HepG2 (cell line): Measurements from ENCODE around the gene CDK5RAP2.

Experiments used
- BRCA1 ChIP-seq: sonication (generic); formaldehyde crosslinking; IDR thresholded peaks from 2 replicates; pipeline ENCODE4 v1.4.0; 2020; ENCODE audit warnings: missing genetic modification reagents
- CBFB ChIP-seq: sonication (generic); formaldehyde crosslinking; IDR thresholded peaks from 2 replicates; pipeline ENCODE4 v1.4.0; 2020; ENCODE audit warnings: missing genetic modification reagents
- FOXA3 ChIP-seq: IDR thresholded peaks from 2 replicates; pipeline ENCODE4 v1.6.1; 2016; ENCODE audit warnings: missing genetic modification reagents, missing compliant biosample characterization
- MXI1 ChIP-seq: IDR thresholded peaks from 3 replicates; pipeline ENCODE4 v1.6.1; 2012; ENCODE audit warnings: low read depth, low read length, inconsistent platforms, borderline replicate concordance
- RNF2 ChIP-seq: fragments of 450-650 bp; conservative IDR thresholded peaks from 2 replicates; pipeline ENCODE4 v1.6.1; 2016; ENCODE audit warnings: low read depth
- STAT6 ChIP-seq: sonication (generic); formaldehyde crosslinking; IDR thresholded peaks from 2 replicates; pipeline ENCODE4 v1.4.0; 2020; ENCODE audit warnings: missing genetic modification reagents, mild to moderate bottlenecking, borderline replicate concordance
- ZBTB10 ChIP-seq: sonication (generic); formaldehyde crosslinking; IDR thresholded peaks from 2 replicates; pipeline ENCODE4 v1.4.0; 2020; ENCODE audit warnings: missing genetic modification reagents, borderline replicate concordance
- ZNF253 ChIP-seq: sonication (generic); formaldehyde crosslinking; IDR thresholded peaks from 2 replicates; pipeline ENCODE4 v1.8.0; 2022; ENCODE audit warnings: mild to moderate bottlenecking, missing genetic modification reagents, borderline replicate concordance
- ZSCAN29 ChIP-seq: sonication (generic); formaldehyde crosslinking; conservative IDR thresholded peaks from 2 replicates; pipeline ENCODE4 v1.4.0; 2020; ENCODE audit warnings: mild to moderate bottlenecking, missing genetic modification reagents
- ZZZ3 ChIP-seq: sonication (generic); formaldehyde crosslinking; IDR thresholded peaks from 2 replicates; pipeline ENCODE4 v1.4.0; 2020; ENCODE audit warnings: missing genetic modification reagents, mild to moderate bottlenecking, borderline replicate concordance
- TF ChIP-seq, protein P1 (sequence below): sonication (generic); formaldehyde crosslinking; conservative IDR thresholded peaks from 2 replicates; pipeline ENCODE4 v1.5.0; 2020; ENCODE audit warnings: missing genetic modification reagents
- TF ChIP-seq, protein P2 (sequence below): IDR thresholded peaks from 2 replicates; pipeline ENCODE4 v1.6.1; 2016; ENCODE audit warnings: missing compliant biosample characterization, missing genetic modification reagents, borderline replicate concordance
- TF ChIP-seq, protein P3 (sequence below): sonication (generic); formaldehyde crosslinking; IDR thresholded peaks from 2 replicates; pipeline ENCODE4 v1.5.0; 2020; ENCODE audit warnings: mild to moderate bottlenecking, missing genetic modification reagents, moderate library complexity
- TF ChIP-seq, protein P4 (sequence below): IDR thresholded peaks from 2 replicates; pipeline ENCODE4 v1.6.1; 2016

DNA sequence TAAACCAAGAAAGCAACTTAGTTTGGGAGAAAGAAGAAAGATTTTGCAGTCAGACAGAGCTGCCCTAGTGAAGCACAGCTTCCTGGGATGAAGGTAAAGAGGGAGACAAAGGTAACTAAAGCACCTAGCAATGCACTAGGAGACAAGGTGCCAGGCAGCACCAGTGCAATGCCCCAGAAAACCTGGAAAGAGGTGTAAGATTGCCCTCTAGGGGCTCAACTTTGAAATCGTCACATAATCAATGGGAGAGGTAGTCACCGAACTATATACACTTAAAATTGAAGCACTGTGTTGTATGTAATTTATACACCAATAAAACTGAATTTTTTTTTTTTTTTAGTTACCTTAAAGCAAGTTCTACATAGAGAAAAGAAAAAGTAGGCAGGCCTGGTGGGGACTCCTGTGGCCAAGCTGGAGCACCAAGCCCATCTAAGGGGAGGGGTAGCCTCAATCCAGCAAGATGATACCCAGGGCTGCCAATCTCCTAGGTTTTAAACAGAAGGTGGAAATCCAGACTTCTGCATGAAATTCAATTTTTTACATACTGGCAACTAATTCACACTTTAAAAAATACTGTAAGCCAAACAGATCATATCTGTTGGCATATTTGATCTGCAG is 48.2 kb downstream of the CDK5RAP2 start:
- TF ChIP-seq ZNF253 (CRISPR knock-in tag) (no peak), ZSCAN29 (CRISPR knock-in tag) (no peak), ZZZ3 (CRISPR knock-in tag) (no peak), RNF2 (no peak), ZBTB10 (no peak), BRCA1 (no peak), FOXA3 (no peak), CBFB (CRISPR knock-in tag) (no peak), STAT6 (no peak), MXI1 (no peak)
- TF ChIP-seq, protein P1, sequence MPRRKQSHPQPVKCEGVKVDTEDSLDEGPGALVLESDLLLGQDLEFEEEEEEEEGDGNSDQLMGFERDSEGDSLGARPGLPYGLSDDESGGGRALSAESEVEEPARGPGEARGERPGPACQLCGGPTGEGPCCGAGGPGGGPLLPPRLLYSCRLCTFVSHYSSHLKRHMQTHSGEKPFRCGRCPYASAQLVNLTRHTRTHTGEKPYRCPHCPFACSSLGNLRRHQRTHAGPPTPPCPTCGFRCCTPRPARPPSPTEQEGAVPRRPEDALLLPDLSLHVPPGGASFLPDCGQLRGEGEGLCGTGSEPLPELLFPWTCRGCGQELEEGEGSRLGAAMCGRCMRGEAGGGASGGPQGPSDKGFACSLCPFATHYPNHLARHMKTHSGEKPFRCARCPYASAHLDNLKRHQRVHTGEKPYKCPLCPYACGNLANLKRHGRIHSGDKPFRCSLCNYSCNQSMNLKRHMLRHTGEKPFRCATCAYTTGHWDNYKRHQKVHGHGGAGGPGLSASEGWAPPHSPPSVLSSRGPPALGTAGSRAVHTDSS (CRISPR knock-in tag), result no peak
- TF ChIP-seq, protein P2, sequence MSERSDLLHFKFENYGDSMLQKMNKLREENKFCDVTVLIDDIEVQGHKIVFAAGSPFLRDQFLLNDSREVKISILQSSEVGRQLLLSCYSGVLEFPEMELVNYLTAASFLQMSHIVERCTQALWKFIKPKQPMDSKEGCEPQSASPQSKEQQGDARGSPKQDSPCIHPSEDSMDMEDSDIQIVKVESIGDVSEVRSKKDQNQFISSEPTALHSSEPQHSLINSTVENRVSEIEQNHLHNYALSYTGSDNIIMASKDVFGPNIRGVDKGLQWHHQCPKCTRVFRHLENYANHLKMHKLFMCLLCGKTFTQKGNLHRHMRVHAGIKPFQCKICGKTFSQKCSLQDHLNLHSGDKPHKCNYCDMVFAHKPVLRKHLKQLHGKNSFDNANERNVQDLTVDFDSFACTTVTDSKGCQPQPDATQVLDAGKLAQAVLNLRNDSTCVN (CRISPR knock-in tag), result no peak
- TF ChIP-seq, protein P3, sequence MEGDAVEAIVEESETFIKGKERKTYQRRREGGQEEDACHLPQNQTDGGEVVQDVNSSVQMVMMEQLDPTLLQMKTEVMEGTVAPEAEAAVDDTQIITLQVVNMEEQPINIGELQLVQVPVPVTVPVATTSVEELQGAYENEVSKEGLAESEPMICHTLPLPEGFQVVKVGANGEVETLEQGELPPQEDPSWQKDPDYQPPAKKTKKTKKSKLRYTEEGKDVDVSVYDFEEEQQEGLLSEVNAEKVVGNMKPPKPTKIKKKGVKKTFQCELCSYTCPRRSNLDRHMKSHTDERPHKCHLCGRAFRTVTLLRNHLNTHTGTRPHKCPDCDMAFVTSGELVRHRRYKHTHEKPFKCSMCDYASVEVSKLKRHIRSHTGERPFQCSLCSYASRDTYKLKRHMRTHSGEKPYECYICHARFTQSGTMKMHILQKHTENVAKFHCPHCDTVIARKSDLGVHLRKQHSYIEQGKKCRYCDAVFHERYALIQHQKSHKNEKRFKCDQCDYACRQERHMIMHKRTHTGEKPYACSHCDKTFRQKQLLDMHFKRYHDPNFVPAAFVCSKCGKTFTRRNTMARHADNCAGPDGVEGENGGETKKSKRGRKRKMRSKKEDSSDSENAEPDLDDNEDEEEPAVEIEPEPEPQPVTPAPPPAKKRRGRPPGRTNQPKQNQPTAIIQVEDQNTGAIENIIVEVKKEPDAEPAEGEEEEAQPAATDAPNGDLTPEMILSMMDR (CRISPR knock-in tag), result peak; percentile 54
- TF ChIP-seq, protein P4, sequence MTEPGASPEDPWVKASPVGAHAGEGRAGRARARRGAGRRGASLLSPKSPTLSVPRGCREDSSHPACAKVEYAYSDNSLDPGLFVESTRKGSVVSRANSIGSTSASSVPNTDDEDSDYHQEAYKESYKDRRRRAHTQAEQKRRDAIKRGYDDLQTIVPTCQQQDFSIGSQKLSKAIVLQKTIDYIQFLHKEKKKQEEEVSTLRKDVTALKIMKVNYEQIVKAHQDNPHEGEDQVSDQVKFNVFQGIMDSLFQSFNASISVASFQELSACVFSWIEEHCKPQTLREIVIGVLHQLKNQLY, result no peak
